Type B pancreatic cell (in vitro differentiated cells): Measurements from ENCODE around the gene PTBP3. TPM values are rescaled to one million over a fixed set of nuclear protein-coding genes. Genes with fewer than 3 reads are reported as not detected.

ENCODE experiments used
- DNase-seq: peaks from one replicate; pipeline ENCODE4 v3.0.0; 2021; ENCODE audit warnings: mixed read lengths; ENCODE audit not compliant: unreplicated experiment; ENCODE audit errors: extremely low spot score
- H3K27ac Mint-ChIP-seq: 2 replicates; pipeline ENCODE4 v1.8.0; 2021; ENCODE audit warnings: mild to moderate bottlenecking, mixed read lengths
- H3K27me3 Mint-ChIP-seq: 2 replicates; pipeline ENCODE4 v1.8.0; 2021; ENCODE audit warnings: mixed read lengths
- H3K36me3 Mint-ChIP-seq: 2 replicates; pipeline ENCODE4 v1.8.0; 2021; ENCODE audit warnings: mixed read lengths
- H3K4me1 Mint-ChIP-seq: one replicate; pipeline ENCODE4 v1.8.0; 2021; ENCODE audit warnings: mixed read lengths; ENCODE audit not compliant: unreplicated experiment
- H3K4me3 Mint-ChIP-seq: 2 replicates; pipeline ENCODE4 v1.8.0; 2021; ENCODE audit warnings: mild to moderate bottlenecking, mixed read lengths
- H3K9me3 Mint-ChIP-seq: 2 replicates; pipeline ENCODE4 v1.8.0; 2021; ENCODE audit warnings: mixed read lengths
- total RNA-seq: library from RNA; stranded (reverse); gene quantifications from 2 replicates; pipeline ENCODE4 v1.2.1, GENCODE V29; 2021; ENCODE audit warnings: low replicate concordance
- TF ChIP-seq, protein P1 (sequence below): fragments of 200-600 bp; sonication (generic); conservative IDR thresholded peaks from 2 replicates; pipeline ENCODE4 v1.5.0; 2021; ENCODE audit warnings: antibody characterized with exemption, mild to moderate bottlenecking

Gene PTBP3
- total RNA-seq, 1 donor from 2014 or later, result 78.6 TPM

DNA sequence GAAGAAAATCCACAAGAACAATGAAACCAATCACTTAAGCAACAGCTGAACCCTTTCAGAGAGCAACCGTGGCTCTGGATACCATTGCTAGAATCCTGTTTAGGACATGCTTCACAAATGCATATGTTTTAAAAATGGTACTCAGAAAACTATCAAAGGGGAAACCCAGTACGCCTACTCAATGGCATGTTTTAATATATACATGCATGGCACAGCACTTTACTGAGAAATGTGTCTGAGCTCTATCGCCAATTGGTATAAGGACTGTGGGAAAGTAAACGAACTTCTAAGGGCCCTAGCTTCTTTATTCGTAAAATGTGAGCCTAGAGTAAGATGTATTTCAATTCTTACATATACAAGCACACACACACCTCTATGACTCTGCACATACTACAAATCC is 72.3 kb downstream of the PTBP3 start:
- Mint-ChIP-seq H3K27ac (no peak overlapping the region), H3K36me3 (peaks cover 37% of the 10 kb centered on the region), H3K27me3 (no peaks in the 10 kb centered on the region), H3K9me3 (peaks cover 5% of the 10 kb centered on the region), H3K4me1 (peaks cover 6% of the 10 kb centered on the region), H3K4me3 (no peak overlapping the region)
- no peak for DNase-seq
- TF ChIP-seq, protein P1, sequence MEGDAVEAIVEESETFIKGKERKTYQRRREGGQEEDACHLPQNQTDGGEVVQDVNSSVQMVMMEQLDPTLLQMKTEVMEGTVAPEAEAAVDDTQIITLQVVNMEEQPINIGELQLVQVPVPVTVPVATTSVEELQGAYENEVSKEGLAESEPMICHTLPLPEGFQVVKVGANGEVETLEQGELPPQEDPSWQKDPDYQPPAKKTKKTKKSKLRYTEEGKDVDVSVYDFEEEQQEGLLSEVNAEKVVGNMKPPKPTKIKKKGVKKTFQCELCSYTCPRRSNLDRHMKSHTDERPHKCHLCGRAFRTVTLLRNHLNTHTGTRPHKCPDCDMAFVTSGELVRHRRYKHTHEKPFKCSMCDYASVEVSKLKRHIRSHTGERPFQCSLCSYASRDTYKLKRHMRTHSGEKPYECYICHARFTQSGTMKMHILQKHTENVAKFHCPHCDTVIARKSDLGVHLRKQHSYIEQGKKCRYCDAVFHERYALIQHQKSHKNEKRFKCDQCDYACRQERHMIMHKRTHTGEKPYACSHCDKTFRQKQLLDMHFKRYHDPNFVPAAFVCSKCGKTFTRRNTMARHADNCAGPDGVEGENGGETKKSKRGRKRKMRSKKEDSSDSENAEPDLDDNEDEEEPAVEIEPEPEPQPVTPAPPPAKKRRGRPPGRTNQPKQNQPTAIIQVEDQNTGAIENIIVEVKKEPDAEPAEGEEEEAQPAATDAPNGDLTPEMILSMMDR, result no peak

DNA sequence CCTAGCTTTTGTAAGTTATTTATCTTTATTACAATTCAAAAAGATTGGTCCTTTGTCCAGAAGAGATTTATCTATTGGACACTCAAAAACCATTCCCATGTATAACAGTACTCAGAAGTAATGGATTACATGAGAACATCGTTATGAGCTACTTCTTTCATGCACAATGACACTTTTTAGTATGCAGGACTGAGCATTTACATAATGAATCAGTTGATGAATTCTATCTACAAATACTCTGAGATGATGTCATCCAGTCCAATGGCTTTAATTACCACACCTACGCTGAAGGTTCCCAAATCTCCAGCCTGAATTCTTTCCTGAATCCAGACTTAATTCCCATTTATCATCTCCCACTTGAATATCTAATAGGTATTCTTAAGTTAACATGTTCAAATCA is 75.3 kb downstream of the PTBP3 start:
- H3K36me3 Mint-ChIP-seq, result peaks cover 22% of the 10 kb centered on the region
- H3K27me3 Mint-ChIP-seq, result no peaks in the 10 kb centered on the region
- TF ChIP-seq, protein P1, result no peak
- no peaks in the 10 kb centered on the region for H3K9me3 Mint-ChIP-seq
- H3K4me1 Mint-ChIP-seq, result peaks cover 3% of the 10 kb centered on the region
- H3K4me3 Mint-ChIP-seq, result no peak overlapping the region
- H3K27ac Mint-ChIP-seq, result no peak overlapping the region
- no peak for DNase-seq

DNA sequence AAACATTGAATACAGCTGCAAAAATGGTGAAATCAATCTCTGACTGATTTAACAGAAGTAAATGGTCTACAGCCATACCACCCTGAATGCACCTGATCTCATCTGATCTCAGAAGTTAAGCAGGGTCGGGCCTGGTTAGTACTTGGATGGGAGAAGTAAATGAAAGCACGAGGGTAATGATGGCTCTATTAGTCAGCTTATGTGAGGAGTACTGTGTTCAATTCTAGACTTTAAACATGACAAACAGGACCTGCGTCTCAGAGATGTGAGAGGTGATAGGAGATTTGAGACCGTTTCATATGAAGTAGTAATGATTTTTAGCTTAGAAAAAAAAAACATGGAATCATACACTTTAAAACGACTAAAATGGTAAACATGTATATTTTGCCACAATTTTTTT is 81.2 kb downstream of the PTBP3 start:
- H3K27me3 Mint-ChIP-seq, result no peaks in the 10 kb centered on the region
- no peak overlapping the region for H3K27ac Mint-ChIP-seq
- no peaks in the 10 kb centered on the region for H3K9me3 Mint-ChIP-seq
- H3K36me3 Mint-ChIP-seq, result peaks cover 9% of the 10 kb centered on the region
- TF ChIP-seq, protein P1, result no peak
- H3K4me1 Mint-ChIP-seq, result no peaks in the 10 kb centered on the region
- DNase-seq, result no peak
- H3K4me3 Mint-ChIP-seq, result no peak overlapping the region

DNA sequence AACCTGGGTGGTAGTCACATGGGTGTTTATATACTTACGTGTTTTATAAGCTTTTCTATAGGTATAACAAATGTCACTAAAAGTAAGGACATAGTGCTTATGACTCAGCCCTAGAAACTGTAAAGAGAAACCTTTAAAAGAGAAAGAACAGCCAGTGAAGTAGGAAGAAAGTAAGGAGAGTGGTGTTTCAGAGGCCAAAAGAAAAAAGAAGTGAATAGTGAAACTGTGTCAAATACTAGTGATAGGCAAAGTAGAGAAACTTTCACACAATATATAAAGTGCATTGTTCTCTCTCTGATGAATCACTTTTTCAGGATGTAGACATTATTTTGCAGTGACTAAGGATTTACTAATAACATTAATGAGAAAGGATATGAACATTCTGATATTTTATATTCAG is 84.1 kb downstream of the PTBP3 start:
- Mint-ChIP-seq H3K4me3 (no peak overlapping the region), H3K27ac (no peak overlapping the region), H3K36me3 (peaks cover 13% of the 10 kb centered on the region), H3K27me3 (no peaks in the 10 kb centered on the region), H3K9me3 (no peaks in the 10 kb centered on the region), H3K4me1 (no peaks in the 10 kb centered on the region)
- TF ChIP-seq, protein P1, result no peak
- no peak for DNase-seq

DNA sequence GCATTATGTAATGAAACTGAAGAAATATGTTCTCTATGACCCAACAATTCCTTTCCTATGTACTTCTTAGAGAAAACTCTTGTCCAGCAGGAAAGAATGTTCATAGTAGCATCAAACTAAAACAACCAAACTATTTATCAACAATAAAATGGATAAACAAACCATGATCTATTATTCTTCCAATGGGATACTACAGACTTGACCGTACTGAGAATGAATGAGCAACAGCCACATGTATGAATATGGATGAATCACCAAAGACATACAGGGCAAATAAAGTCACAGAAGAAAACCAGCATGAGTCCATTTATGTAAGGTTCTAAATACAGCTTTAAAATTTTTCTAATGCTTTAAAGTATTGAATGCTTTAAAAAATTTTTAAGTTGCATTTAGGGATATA is 84.7 kb downstream of the PTBP3 start:
- Mint-ChIP-seq H3K27me3 (no peaks in the 10 kb centered on the region), H3K27ac (no peak overlapping the region), H3K36me3 (peaks cover 14% of the 10 kb centered on the region), H3K4me3 (no peak overlapping the region), H3K4me1 (no peaks in the 10 kb centered on the region), H3K9me3 (no peaks in the 10 kb centered on the region)
- no peak for DNase-seq
- TF ChIP-seq, protein P1, result no peak

DNA sequence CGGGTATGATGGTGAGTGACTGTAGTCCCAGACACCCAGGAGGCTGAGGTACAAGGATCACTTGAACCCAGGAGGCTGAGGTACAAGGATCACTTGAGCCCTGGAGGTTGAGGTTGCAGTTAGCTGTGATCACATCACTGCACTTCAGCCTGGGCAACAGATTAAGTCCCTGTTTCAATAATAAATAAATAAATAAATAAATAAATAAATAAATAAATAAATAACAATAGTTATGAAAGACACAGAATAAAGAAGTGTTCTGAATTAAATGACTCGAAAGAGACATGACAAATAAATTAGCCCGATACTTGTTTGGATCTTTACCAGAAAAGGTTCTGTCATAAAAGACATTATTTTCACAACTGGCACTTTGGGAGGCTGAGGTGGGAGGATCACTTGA is 86.3 kb downstream of the PTBP3 start:
- Mint-ChIP-seq H3K4me1 (no peaks in the 10 kb centered on the region), H3K36me3 (peaks cover 12% of the 10 kb centered on the region)

More for the DNA sequence above, 86.3 kb downstream of the PTBP3 start:
- Mint-ChIP-seq H3K27ac (no peak overlapping the region), H3K27me3 (no peaks in the 10 kb centered on the region), H3K4me3 (no peak overlapping the region), H3K9me3 (no peaks in the 10 kb centered on the region)
- no peak for DNase-seq
- TF ChIP-seq, protein P1, result no peak
